GM20000 (cell line): ENCODE measurements around the gene ACKR3.

ENCODE experiments used
- DNase-seq: peaks from one replicate; pipeline ENCODE4 v3.0.0; 2012; ENCODE audit warnings: low spot score
- TF ChIP-seq, protein P1 (sequence below): IDR thresholded peaks from 2 replicates; pipeline ENCODE4 v1.5.1; 2012; ENCODE audit warnings: mild to moderate bottlenecking, control low read depth; ENCODE audit errors: extremely low read depth, missing control alignments

ACKR3 gene

GRCh38 chr2:236549165-236549564, 20.5 kb upstream of the ACKR3 start:
- DNase-seq, result no peak
- TF ChIP-seq, protein P1, sequence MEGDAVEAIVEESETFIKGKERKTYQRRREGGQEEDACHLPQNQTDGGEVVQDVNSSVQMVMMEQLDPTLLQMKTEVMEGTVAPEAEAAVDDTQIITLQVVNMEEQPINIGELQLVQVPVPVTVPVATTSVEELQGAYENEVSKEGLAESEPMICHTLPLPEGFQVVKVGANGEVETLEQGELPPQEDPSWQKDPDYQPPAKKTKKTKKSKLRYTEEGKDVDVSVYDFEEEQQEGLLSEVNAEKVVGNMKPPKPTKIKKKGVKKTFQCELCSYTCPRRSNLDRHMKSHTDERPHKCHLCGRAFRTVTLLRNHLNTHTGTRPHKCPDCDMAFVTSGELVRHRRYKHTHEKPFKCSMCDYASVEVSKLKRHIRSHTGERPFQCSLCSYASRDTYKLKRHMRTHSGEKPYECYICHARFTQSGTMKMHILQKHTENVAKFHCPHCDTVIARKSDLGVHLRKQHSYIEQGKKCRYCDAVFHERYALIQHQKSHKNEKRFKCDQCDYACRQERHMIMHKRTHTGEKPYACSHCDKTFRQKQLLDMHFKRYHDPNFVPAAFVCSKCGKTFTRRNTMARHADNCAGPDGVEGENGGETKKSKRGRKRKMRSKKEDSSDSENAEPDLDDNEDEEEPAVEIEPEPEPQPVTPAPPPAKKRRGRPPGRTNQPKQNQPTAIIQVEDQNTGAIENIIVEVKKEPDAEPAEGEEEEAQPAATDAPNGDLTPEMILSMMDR, result no peak

- TF ChIP-seq, protein P1, result no peak
Observed at GRCh38 chr2:236550290-236550689, 19.3 kb upstream of the ACKR3 start.

DNA sequence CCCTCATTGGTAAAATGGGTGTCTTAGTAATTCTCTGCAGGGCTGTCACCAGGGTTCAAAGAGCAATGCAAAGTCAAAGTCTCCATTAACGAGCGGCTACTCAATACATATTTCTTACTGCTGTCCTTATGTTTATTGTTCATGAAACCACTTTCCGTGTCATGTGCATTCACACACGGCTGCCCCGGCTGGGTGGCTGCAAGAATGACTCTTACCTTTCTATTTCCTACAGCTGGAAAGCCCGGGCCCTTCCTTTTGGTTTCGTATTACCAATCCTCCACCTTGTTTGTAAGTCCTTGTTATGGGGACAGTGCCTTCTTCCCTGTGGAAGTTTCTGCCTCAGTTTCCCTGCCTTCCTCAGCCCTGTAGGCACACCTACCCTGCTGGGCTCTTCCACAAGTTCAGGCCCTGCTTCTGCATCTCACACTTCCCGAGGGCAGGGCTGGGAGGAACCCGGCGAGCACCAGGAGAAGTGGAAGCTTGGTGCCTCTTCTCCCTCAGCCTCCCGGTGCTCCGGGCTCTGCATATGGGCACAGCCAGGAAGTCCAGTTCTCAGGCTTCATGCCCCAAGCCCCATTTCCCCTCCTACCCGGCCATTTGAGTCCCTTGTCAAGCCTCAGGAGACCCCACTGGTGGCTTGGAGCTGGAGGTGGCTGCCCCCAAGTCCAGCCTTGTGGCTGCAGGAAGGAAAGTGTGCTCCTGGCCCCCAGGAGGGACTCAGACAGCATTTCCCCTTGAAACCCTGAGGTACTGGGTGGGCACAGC, 18.7 kb upstream of the ACKR3 start:
- TF ChIP-seq, protein P1, result no peak
- peak; percentile 57 for DNase-seq

More at GRCh38 chr2:236550290-236550689, 19.3 kb upstream of the ACKR3 start:
- DNase-seq, result no peak

DNA sequence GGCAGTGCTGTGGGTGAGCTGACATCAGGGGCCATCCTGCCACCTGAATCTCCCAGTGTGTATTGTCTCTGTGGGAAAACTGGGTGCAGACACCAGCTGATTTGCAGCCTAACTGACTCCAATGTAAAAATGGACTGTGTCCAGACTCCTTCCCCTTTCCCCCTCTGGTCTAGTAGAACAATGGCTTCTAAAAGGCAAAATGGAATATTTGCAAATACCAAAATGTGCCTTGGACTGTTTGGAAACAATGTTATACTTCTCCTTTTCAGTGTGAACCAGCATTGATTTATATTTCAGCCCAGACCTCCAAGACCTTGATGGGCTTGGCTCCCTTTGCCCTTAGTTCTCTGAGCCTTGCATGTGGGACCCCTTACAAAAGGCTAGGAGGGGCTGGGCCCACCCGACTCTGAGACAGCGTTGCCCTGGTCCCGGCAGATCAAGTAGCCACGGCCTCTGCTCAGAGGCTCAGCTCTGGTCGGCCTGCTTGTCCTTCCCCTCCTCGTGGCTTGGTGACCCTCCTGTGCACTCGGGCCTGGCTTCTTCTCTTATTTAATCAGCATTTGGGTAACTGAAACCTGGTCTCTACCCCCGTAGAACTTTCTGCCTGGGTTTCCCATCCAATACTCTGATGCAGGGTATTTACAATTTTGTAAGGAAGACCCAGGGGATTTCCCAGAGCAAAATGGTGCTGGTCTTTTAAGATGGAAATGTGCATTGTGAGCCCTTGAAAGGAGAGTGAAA, 18.0 kb upstream of the ACKR3 start:
- TF ChIP-seq, protein P1, result no peak

DNA sequence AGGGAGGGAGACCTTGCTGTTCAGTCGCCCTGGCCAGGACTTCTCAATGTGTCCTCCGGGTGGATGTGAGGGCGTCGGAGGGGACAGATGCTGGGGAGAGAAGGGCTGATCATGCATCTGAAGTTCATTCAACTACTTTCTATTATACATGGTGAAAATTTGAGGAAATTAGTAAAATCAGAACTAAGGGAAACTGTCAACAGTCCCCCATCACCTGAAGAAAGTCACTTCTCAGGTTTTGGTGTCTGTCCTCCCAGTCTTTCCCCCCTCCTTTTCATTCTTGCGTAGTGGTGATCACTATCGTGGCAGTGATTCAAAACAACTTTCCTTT, 17.4 kb upstream of the ACKR3 start:
- TF ChIP-seq, protein P1, result no peak

More for the DNA sequence above, 18.0 kb upstream of the ACKR3 start:
- peak; percentile 59 for DNase-seq

DNA sequence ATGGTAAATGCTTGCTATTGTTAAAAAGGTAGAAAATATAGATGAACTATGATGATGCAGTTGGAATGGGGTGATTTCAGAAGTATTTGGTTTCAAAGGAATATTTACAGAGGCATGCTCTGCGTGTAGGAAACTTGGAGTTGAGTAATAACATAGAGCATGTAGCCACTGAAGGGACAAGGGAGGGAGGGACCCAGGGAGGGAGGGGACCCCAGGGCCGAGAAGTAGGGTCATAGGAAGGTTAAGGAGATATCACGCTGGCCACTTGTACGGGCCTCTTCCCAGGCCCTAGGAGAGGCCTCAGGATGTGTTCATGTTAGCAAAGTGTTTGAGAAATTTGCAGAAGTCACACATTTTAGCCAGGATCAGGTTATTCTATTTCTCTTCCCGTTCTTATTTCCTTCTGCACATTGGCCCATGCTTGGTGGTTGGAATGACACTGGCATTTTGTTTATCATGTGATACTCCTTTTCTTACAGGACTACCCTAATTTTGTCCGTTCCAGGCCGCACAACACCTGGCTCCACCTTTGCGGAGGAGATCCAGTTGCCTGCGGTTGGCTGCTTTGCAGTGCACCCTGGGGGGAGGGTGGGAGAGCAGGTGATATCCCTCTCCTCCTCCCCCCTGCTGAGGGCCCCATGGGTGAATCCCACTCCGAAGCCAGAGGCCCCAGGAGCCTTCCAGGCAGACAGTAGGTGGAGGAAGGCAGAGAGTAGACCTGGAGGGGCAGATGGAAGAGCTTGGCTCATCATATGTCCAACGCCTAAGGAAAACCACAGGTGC, 16.9 kb upstream of the ACKR3 start:
- TF ChIP-seq, protein P1, result no peak
- DNase-seq, result no peak

More for the DNA sequence above, 17.4 kb upstream of the ACKR3 start:
- no peak for DNase-seq
